ENCODE measurements around the gene REEP1.

DNA sequence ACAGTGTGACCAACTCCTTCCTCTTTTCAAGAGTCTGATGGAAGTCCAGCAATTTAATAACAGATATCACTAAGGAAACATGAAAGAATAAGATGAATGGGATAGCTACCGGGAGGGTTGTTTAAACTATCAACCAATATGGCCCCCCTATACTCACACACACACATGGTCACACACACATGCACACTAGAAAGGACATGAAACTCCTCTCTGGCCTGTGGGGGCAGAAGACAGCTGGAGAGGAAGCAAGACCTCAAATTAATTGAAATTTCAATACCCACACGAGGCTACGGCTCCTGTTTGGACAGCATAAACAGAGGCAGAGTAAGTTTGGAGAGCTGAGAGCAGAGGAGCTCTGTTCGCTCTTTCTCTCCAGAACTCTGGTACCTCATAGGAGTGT lies 34.7 kb upstream of the REEP1 start:
- TF ChIP-seq, protein P1, sequence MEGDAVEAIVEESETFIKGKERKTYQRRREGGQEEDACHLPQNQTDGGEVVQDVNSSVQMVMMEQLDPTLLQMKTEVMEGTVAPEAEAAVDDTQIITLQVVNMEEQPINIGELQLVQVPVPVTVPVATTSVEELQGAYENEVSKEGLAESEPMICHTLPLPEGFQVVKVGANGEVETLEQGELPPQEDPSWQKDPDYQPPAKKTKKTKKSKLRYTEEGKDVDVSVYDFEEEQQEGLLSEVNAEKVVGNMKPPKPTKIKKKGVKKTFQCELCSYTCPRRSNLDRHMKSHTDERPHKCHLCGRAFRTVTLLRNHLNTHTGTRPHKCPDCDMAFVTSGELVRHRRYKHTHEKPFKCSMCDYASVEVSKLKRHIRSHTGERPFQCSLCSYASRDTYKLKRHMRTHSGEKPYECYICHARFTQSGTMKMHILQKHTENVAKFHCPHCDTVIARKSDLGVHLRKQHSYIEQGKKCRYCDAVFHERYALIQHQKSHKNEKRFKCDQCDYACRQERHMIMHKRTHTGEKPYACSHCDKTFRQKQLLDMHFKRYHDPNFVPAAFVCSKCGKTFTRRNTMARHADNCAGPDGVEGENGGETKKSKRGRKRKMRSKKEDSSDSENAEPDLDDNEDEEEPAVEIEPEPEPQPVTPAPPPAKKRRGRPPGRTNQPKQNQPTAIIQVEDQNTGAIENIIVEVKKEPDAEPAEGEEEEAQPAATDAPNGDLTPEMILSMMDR (IDR thresholded peaks at IDR 0.05) = no peak
- no peak for TF ChIP-seq POLR2A (IDR thresholded peaks at IDR 0.05)

Measured in Peyer's patch (tissue), 4 donors.